Esophagus squamous epithelium (tissue), 5 donors: Measurements from ENCODE around the gene SNCB. TPM values are rescaled to one million over a fixed set of nuclear protein-coding genes. Genes with fewer than 3 reads are reported as not detected.

Experiments
- DNase-seq: peaks from one replicate; lab custom pipeline; 2025; lab: John Stamatoyannopoulos, UW
- H3K27ac ChIP-seq, 4 donors: fragments of 200-600 bp; sonication (generic); one replicate each; pipeline ENCODE4 v1.5.1; 2016 to 2019; ENCODE audit warnings: mild to moderate bottlenecking in 1 of 4
- H3K27me3 ChIP-seq, 4 donors: fragments of 200-600 bp; sonication (generic); 1 replicate in 3 of 4; 2 replicates in 1 of 4; pipeline versions ENCODE4 v1.5.1 to v1.6.0; 2017 to 2021; ENCODE audit warnings: antibody characterized with exemption in 1 of 4
- H3K36me3 ChIP-seq, 3 donors: fragments of 200-600 bp; sonication (generic); one replicate each; pipeline ENCODE4 v1.5.1; 2016 to 2019
- H3K4me1 ChIP-seq, 3 donors: fragments of 200-600 bp; sonication (generic); one replicate each; pipeline ENCODE4 v1.5.1; 2017 to 2019
- H3K4me3 ChIP-seq, 4 donors: fragments of 200-600 bp; sonication (generic); 1 replicate in 3 of 4; 2 replicates in 1 of 4; pipeline ENCODE4 v1.5.1; 2016 to 2019; ENCODE audit warnings: mild to moderate bottlenecking in 2 of 4, moderate library complexity in 1 of 4
- H3K9me3 ChIP-seq, 3 donors: fragments of 200-600 bp; sonication (generic); one replicate each; pipeline ENCODE4 v1.5.1; 2016 to 2019
- CTCF ChIP-seq, 6 experiments: fragments of 450-650 bp in 4 of 6; fragments of 200-600 bp in 2 of 6; sonication (generic) in 2 of 6; IDR thresholded peaks; one replicate each; pipeline ENCODE4 v1.5.1; 2016 to 2019; ENCODE audit warnings: antibody characterized with exemption in 6 of 6, mild to moderate bottlenecking in 4 of 6, moderate library complexity in 4 of 6
- POLR2A ChIP-seq, 4 donors: fragments of 450-650 bp; IDR thresholded peaks; one replicate each; pipeline ENCODE4 v1.6.1; 2017; ENCODE audit warnings: antibody characterized with exemption in 4 of 4, mild to moderate bottlenecking in 4 of 4, moderate library complexity in 3 of 4
- WGBS, 2 donors: methylation state at CpG; one replicate each; pipeline ENCODE4 v1.1.5; 2018; 5-methylcytosine and 5-hydroxymethylcytosine counted together
- intact Hi-C: fragments of 100-400 bp; cut with DNase I; formaldehyde crosslinking; loops from one replicate; pipeline ENCODE4 v1.15.0; 2022
- total RNA-seq, 4 donors: library from RNA; depleted of rRNA; stranded (reverse); fragments of >200 nt; gene quantifications; one replicate each; pipeline ENCODE4 v1.1.0, GENCODE V29; 2016
- donor health status: DM: yes; HTN: yes; CAD: no.

SNCB gene
- total RNA-seq, 4 donors from 2014 or later = not detected

DNA sequence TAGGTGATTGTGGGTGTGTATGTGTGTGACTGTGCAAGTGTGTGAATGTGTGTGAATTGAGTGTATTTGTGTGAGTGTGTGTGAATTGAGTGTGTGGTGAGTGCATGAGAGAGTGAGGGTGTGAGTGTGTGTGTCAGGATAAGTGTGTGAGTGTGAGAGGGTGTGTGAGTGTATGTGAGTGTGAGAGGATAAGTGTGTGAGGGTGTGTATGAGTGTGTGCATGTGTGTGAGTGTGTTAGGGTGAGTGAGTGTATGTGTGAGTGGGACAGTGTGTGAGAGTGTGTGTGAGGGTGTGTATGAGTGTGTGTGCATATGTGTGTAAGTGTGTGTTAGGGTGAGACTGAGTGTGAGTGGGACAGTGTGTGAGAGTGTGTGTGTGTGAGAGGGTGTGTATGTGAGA, 42.0 kb downstream of the SNCB start:
- TF ChIP-seq POLR2A (IDR thresholded peaks at IDR 0.05) (no peak), CTCF (IDR thresholded peaks at IDR 0.05) (no peak)
- Histone ChIP-seq H3K27ac (no peak overlapping the region), H3K27me3 (no peaks in the 10 kb centered on the region), H3K36me3 (no peaks in the 10 kb centered on the region), H3K4me1 (no peaks in the 10 kb centered on the region), H3K9me3 (peaks cover 0 to 23% (median 17%) of the 10 kb centered on the region in 3 donors), H3K4me3 (no peak overlapping the region)
- DNase-seq = no peak
- intact Hi-C loops = no loop called here

DNA sequence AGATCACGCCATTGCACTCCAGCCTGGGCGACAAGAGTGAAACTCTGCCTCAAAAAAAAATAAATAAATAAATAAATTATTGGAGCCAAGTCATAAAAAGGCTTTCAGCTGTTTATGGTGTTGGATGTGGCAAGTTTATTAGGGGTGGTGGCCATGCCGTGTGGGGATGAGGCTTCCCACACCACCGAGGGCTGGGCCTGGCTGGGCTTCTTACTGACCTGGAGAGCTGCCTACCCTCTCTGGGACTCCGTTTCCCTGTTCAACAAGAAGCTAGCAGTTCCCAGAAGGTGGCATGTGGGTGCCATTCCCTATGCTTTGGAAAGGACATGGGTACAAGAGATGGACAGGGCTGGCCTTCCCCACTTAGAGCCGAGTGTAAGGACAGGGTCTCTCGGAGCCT, 42.9 kb downstream of the SNCB start:
- Histone ChIP-seq H3K27me3 (no peaks in the 10 kb centered on the region), H3K36me3 (no peaks in the 10 kb centered on the region), H3K4me3 (no peak overlapping the region), H3K9me3 (peaks cover 0 to 23% (median 17%) of the 10 kb centered on the region in 3 donors), H3K27ac (no peak overlapping the region), H3K4me1 (no peaks in the 10 kb centered on the region)
- TF ChIP-seq CTCF (IDR thresholded peaks at IDR 0.05) (no peak), POLR2A (IDR thresholded peaks at IDR 0.05) (no peak)
- intact Hi-C loops = no loop called here
- DNase-seq = no peak
- 77 to 89% methylated on average over 6 to 7 of the region's 7 CpGs for WGBS, 2 donors

- intact Hi-C loops = no loop called here
- no peak for TF ChIP-seq CTCF (IDR thresholded peaks at IDR 0.05)
- TF ChIP-seq POLR2A (IDR thresholded peaks at IDR 0.05) = no peak
- no peaks in the 10 kb centered on the region for H3K27me3 ChIP-seq
- H3K27ac ChIP-seq = no peak overlapping the region
- H3K36me3 ChIP-seq = no peaks in the 10 kb centered on the region
- no peak for DNase-seq
- peaks cover 0 to 4% (median 0%) of the 10 kb centered on the region in 3 donors for H3K4me1 ChIP-seq
- WGBS, 2 donors = 73 to 84% methylated on average over 4 of the region's 4 CpGs
- no peak overlapping the region for H3K4me3 ChIP-seq
- peaks cover 0 to 23% (median 17%) of the 10 kb centered on the region in 3 donors for H3K9me3 ChIP-seq
Measured at GRCh38 chr5:176583076-176583475, 47.3 kb downstream of the SNCB start.

DNA sequence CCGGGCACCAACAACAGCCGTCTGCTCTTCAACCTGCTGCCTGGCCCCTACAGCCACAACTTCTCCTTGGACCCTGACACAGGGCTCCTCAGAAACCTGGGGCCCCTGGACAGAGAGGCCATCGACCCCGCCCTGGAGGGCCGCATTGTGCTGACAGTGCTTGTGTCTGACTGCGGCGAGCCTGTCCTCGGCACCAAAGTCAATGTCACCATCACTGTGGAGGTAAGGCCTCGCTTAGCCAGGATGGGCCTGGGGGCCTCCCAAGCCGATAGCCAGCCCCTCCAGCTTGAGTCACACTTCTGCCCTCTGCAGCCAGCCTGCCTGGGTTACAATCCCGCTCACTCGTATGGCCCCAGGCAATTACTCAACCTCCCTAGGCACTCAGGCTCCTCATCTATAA, 49.0 kb downstream of the SNCB start:
- TF ChIP-seq CTCF (IDR thresholded peaks at IDR 0.05) = no peak
- no peak for TF ChIP-seq POLR2A (IDR thresholded peaks at IDR 0.05)
- Histone ChIP-seq H3K4me1 (peaks cover 0 to 6% (median 0%) of the 10 kb centered on the region in 3 donors), H3K4me3 (no peak overlapping the region), H3K27ac (no peak overlapping the region), H3K27me3 (no peaks in the 10 kb centered on the region), H3K36me3 (no peaks in the 10 kb centered on the region), H3K9me3 (peaks cover 0 to 23% (median 17%) of the 10 kb centered on the region in 3 donors)
- 59 to 81% methylated on average over 4 to 7 of the region's 12 CpGs for WGBS, 2 donors
- DNase-seq = no peak
- intact Hi-C loops = no loop called here

DNA sequence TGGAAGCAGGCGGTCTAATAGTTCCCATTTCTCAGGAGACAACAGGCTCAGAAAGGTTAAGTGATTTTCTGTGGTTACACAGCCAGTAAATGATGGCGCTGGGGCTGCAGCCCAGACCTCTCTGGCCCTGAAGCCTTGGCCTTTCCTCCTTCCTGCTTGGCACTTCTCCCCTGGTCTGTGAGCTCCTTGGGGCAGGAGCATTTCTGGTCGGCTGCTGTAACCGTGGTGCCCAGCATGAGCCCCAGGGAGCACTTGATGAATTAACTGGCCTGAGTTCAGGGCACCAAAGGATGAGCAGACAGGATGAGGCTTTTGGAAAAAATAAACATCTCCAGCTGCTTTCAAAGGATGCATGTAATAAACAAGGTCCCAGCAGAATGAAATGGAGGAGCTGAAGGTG, 51.0 kb downstream of the SNCB start:
- H3K27me3 ChIP-seq = peaks cover 0 to 6% (median 0%) of the 10 kb centered on the region in 4 donors
- WGBS, 2 donors = 35 to 86% methylated on average over 2 of the region's 4 CpGs
- no peak overlapping the region for H3K27ac ChIP-seq
- no peak for TF ChIP-seq POLR2A (IDR thresholded peaks at IDR 0.05)
- no peak for TF ChIP-seq CTCF (IDR thresholded peaks at IDR 0.05)
- DNase-seq = no peak
- intact Hi-C loops = no loop called here
- no peaks in the 10 kb centered on the region for H3K36me3 ChIP-seq
- peaks cover 0 to 3% (median 0%) of the 10 kb centered on the region in 3 donors for H3K9me3 ChIP-seq
- no peak overlapping the region for H3K4me3 ChIP-seq
- peaks cover 0 to 6% (median 0%) of the 10 kb centered on the region in 3 donors for H3K4me1 ChIP-seq
